ENCODE measurements around the gene CBX2.

DNA sequence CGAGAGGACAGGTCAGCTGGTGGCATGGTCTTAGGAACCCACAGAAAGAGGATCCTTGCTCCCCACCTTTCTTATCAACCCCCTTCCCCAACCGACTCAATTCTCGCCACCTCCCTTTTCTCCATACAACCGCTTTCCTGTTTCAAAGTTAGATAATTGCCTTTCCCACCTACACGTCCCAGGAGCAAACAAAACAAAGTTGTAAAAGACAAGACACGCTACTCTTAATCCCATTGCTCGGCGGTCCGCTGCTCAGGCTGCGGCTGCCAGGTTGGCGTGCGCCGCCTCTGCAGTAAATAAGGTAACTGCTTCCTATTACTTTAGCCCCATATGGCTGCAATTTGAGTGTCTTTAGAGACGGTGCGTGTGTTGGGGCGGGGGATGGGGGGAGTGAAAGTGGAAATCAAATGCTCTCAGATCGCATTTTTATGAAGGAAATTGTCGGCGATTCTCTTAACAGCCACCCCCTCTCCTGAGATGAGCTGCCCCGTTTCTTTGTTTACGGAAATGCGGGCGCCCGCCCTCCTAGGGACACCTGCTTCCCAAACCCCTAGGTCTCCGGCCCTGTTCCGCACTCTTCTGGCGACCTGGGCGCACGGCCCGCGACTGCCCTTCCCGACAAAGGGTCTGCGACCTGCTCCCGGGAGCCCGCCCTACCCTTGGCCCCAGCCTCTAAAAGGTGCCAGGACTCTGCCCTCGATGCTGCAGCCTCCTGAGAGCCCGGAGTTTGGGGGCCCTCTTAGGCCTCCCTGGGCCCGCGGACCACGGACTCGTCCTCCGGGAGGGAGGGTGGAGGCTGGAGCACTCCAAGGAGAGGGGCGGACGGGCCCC is 22.6 kb downstream of the CBX2 start:
- TF ChIP-seq, protein P1, sequence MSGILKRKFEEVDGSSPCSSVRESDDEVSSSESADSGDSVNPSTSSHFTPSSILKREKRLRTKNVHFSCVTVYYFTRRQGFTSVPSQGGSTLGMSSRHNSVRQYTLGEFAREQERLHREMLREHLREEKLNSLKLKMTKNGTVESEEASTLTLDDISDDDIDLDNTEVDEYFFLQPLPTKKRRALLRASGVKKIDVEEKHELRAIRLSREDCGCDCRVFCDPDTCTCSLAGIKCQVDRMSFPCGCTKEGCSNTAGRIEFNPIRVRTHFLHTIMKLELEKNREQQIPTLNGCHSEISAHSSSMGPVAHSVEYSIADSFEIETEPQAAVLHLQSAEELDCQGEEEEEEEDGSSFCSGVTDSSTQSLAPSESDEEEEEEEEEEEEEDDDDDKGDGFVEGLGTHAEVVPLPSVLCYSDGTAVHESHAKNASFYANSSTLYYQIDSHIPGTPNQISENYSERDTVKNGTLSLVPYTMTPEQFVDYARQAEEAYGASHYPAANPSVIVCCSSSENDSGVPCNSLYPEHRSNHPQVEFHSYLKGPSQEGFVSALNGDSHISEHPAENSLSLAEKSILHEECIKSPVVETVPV (CRISPR knock-in tag; IDR thresholded peaks at IDR 0.05) = no peak
- TF ChIP-seq, protein P2, sequence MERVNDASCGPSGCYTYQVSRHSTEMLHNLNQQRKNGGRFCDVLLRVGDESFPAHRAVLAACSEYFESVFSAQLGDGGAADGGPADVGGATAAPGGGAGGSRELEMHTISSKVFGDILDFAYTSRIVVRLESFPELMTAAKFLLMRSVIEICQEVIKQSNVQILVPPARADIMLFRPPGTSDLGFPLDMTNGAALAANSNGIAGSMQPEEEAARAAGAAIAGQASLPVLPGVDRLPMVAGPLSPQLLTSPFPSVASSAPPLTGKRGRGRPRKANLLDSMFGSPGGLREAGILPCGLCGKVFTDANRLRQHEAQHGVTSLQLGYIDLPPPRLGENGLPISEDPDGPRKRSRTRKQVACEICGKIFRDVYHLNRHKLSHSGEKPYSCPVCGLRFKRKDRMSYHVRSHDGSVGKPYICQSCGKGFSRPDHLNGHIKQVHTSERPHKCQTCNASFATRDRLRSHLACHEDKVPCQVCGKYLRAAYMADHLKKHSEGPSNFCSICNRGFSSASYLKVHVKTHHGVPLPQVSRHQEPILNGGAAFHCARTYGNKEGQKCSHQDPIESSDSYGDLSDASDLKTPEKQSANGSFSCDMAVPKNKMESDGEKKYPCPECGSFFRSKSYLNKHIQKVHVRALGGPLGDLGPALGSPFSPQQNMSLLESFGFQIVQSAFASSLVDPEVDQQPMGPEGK (CRISPR knock-in tag; IDR thresholded peaks at IDR 0.05; ENCODE audit: borderline replicate concordance) = no peak
- no peak for TF ChIP-seq RARB (CRISPR knock-in tag; IDR thresholded peaks at IDR 0.05)
